B cell (primary cell): ENCODE data around the gene BSND. TPM values are rescaled to one million over a fixed set of nuclear protein-coding genes. Genes with fewer than 3 reads are reported as not detected.

Source experiments
- ATAC-seq: fragments of 200-7000 bp; cut with Tn5 transposase; one replicate; pipeline ENCODE4 v1.10.0; 2021; ENCODE audit warnings: low read depth, mild to moderate bottlenecking, moderate number of reproducible peaks, moderate library complexity
- CTCF ChIA-PET: fragments of 350-600 bp; sonication (Branson Sonifier 250); formaldehyde crosslinking; loops from one replicate; lab custom pipeline; 2021; ENCODE audit warnings: antibody characterized with exemption, inconsistent platforms; lab: Charles Lee
- POLR2A ChIA-PET: fragments of 350-600 bp; sonication (Branson Sonifier 250); formaldehyde crosslinking; loops from one replicate; lab custom pipeline; 2021; ENCODE audit warnings: antibody characterized with exemption; lab: Charles Lee
- DNase-seq: peaks from one replicate; pipeline ENCODE4 v3.0.0; 2013
- H2AFZ ChIP-seq: 2 replicates; pipeline ENCODE4 v1.6.1; 2012; ENCODE audit warnings: mild to moderate bottlenecking, low read depth, low read length; ENCODE audit not compliant: insufficient read depth, poor library complexity, severe bottlenecking
- H3K27ac ChIP-seq, 2 donors: 1 replicate in 1 of 2; 2 replicates in 1 of 2; pipeline ENCODE4 v1.5.1; 2012 to 2013; ENCODE audit warnings: low read length in 2 of 2, mild to moderate bottlenecking in 2 of 2, moderate library complexity in 1 of 2
- H3K27me3 ChIP-seq, 4 experiments: fragments of 200-600 bp in 1 of 4; sonication (generic) in 1 of 4; replicated peaks in 1 of 4; 1 replicate in 2 of 4; 2 replicates in 2 of 4; pipeline versions ENCODE4 v1.6.1 to v1.7.0; 2013 to 2016; ENCODE audit warnings: low read length in 3 of 4, mild to moderate bottlenecking in 2 of 4, mixed read lengths in 1 of 4, moderate library complexity in 1 of 4; ENCODE audit not compliant: insufficient read depth in 4 of 4, control insufficient read depth in 3 of 4; ENCODE audit errors: control extremely low read depth in 1 of 4
- H3K36me3 ChIP-seq, 2 experiments: replicated peaks in 1 of 2; 1 replicate in 1 of 2; 2 replicates in 1 of 2; pipeline versions ENCODE4 v1.6.1 to v1.7.1; 2013; ENCODE audit warnings: low read length in 1 of 2; ENCODE audit not compliant: insufficient read depth in 2 of 2, control insufficient read depth in 1 of 2; ENCODE audit errors: control extremely low read depth in 1 of 2, extremely low read depth in 1 of 2
- H3K4me1 ChIP-seq, 2 donors: fragments of 200-600 bp in 1 of 2; sonication (generic) in 1 of 2; 1 replicate in 1 of 2; 2 replicates in 1 of 2; pipeline versions ENCODE4 v1.5.1 to v1.6.1; 2013 to 2017; ENCODE audit warnings: low read length in 2 of 2; ENCODE audit not compliant: control insufficient read depth in 2 of 2, insufficient read depth in 2 of 2
- H3K4me2 ChIP-seq: replicated peaks from 2 replicates; pipeline ENCODE3; 2012; ENCODE audit warnings: mild to moderate bottlenecking, low read depth, low read length; ENCODE audit not compliant: poor library complexity, severe bottlenecking
- H3K4me3 ChIP-seq, 5 experiments: fragments of 200-600 bp in 1 of 5; sonication (generic) in 1 of 5; 1 replicate in 3 of 5; 2 replicates in 2 of 5; pipeline versions ENCODE4 v1.5.1 to v1.7.0; 2011 to 2016; ENCODE audit warnings: low read length in 4 of 5, mild to moderate bottlenecking in 4 of 5, low read depth in 2 of 5, control low read depth in 1 of 5, moderate library complexity in 1 of 5; ENCODE audit not compliant: insufficient read depth in 1 of 5; ENCODE audit errors: control extremely low read depth in 1 of 5, extremely low read depth in 1 of 5
- H3K79me2 ChIP-seq: fragments of 200-600 bp; sonication (generic); one replicate; pipeline ENCODE4 v1.6.0; 2016; ENCODE audit warnings: low read length; ENCODE audit not compliant: control insufficient read depth, insufficient read depth
- H3K9ac ChIP-seq: fragments of 200-600 bp; sonication (generic); 2 replicates; pipeline ENCODE4 v1.6.1; 2017; ENCODE audit warnings: mild to moderate bottlenecking, low read length, moderate library complexity
- H3K9me3 ChIP-seq, 3 donors: one replicate each; pipeline versions ENCODE4 v1.6.1 to v1.7.1; 2013; ENCODE audit warnings: low read length in 2 of 3; ENCODE audit not compliant: control insufficient read depth in 2 of 3, insufficient read depth in 1 of 3; ENCODE audit errors: control extremely low read depth in 1 of 3
- H4K20me1 ChIP-seq: 2 replicates; pipeline ENCODE4 v1.6.0; 2012; ENCODE audit warnings: mild to moderate bottlenecking, low read length; ENCODE audit not compliant: insufficient read depth, control insufficient read depth, poor library complexity, severe bottlenecking
- H3K27ac Mint-ChIP-seq: one replicate; pipeline ENCODE4 v1.8.0; 2021; ENCODE audit warnings: mixed read lengths
- H3K27me3 Mint-ChIP-seq: one replicate; pipeline ENCODE4 v1.8.0; 2021; ENCODE audit warnings: mixed read lengths
- H3K4me1 Mint-ChIP-seq: one replicate; pipeline ENCODE4 v1.8.0; 2021; ENCODE audit warnings: mixed read lengths
- H3K4me3 Mint-ChIP-seq: one replicate; pipeline ENCODE4 v1.8.0; 2021; ENCODE audit warnings: mixed read lengths
- H3K9me3 Mint-ChIP-seq: one replicate; pipeline ENCODE4 v1.8.0; 2022; ENCODE audit warnings: mixed read lengths; ENCODE audit not compliant: insufficient read depth
- EZH2 ChIP-seq: IDR thresholded peaks from 2 replicates; pipeline ENCODE4 v1.6.1; 2012; ENCODE audit warnings: borderline replicate concordance, low read depth, mild to moderate bottlenecking, moderate library complexity, low read length; ENCODE audit not compliant: insufficient read depth, poor library complexity, severe bottlenecking
- WGBS: methylation state at CpG from one replicate; pipeline ENCODE4 v1.1.5; 2013; ENCODE audit warnings: missing lambda C conversion rate; ENCODE audit not compliant: insufficient coverage; 5-methylcytosine and 5-hydroxymethylcytosine counted together
- intact Hi-C: fragments of 100-400 bp; cut with micrococcal nuclease; formaldehyde crosslinking; loops from one replicate; pipeline ENCODE4 v1.10.0; 2022
- polyA plus RNA-seq: library from polyadenylated mRNA; depleted of rRNA; stranded (reverse); fragments of >200 nt; gene quantifications from 2 replicates; pipeline ENCODE4 v1.2.3, GENCODE V29; 2012
- total RNA-seq, 2 donors: library from RNA; stranded (reverse); fragments of 120-200 nt in 1 of 2; gene quantifications; 1 replicate in 1 of 2; 2 replicates in 1 of 2; pipeline versions ENCODE4 v1.2.3 to v1.2.4, GENCODE V29; 2013 to 2022
- TF ChIP-seq, protein P1 (sequence below): fragments of 200-600 bp; IDR thresholded peaks from one replicate; pipeline ENCODE4 v1.8.0; 2022; ENCODE audit warnings: antibody characterized with exemption, mild to moderate bottlenecking

The BSND gene
- total and polyA plus RNA-seq, 2 donors (not counting 1 experiment from before 2014, with no cell fraction given), result not detected

DNA sequence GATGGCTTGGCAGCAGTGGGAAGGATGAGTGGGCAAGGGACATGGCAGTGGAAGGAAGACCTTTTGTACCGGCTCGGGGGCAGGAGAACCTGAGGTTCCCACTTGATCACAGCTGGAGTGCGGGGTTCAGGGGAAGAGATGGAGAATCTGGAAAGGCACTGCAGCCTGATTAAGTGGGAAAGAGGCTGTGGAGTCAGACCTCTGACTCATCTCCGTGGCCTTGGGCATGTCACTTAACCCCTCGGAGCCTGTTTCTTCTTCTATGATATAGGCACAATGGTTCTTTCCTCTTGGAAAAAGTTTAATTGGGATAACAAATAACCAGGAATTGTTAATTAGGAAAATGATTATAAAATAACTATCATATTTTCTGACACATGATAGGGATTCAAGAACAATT is 31.4 kb upstream of the BSND start:
- no peak for TF ChIP-seq EZH2
- TF ChIP-seq, protein P1, sequence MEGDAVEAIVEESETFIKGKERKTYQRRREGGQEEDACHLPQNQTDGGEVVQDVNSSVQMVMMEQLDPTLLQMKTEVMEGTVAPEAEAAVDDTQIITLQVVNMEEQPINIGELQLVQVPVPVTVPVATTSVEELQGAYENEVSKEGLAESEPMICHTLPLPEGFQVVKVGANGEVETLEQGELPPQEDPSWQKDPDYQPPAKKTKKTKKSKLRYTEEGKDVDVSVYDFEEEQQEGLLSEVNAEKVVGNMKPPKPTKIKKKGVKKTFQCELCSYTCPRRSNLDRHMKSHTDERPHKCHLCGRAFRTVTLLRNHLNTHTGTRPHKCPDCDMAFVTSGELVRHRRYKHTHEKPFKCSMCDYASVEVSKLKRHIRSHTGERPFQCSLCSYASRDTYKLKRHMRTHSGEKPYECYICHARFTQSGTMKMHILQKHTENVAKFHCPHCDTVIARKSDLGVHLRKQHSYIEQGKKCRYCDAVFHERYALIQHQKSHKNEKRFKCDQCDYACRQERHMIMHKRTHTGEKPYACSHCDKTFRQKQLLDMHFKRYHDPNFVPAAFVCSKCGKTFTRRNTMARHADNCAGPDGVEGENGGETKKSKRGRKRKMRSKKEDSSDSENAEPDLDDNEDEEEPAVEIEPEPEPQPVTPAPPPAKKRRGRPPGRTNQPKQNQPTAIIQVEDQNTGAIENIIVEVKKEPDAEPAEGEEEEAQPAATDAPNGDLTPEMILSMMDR, result no peak
- Histone ChIP-seq H3K9ac (no peak overlapping the region), H3K36me3 (no peaks in the 10 kb centered on the region), H3K4me3 (no peak overlapping the region), H3K79me2 (no peaks in the 10 kb centered on the region), H3K27ac (no peak overlapping the region), H3K4me1 (peaks cover 8 to 14% of the 10 kb centered on the region in 2 donors), H4K20me1 (no peaks in the 10 kb centered on the region), H2AFZ (no peak overlapping the region), H3K9me3 (peaks cover 0 to 3% (median 0%) of the 10 kb centered on the region in 3 donors), H3K4me2 (no peak overlapping the region), H3K27me3 (no peaks in the 10 kb centered on the region)
- WGBS, result 78% methylated on average over 4 of the region's 5 CpGs
- no peak for ATAC-seq
- Mint-ChIP-seq H3K4me1 (peaks cover 14% of the 10 kb centered on the region), H3K27me3 (peaks cover 18% of the 10 kb centered on the region), H3K4me3 (no peak overlapping the region), H3K27ac (no peak overlapping the region), H3K9me3 (no peaks in the 10 kb centered on the region)
- ChIA-PET CTCF (no interaction called here), POLR2A (no interaction called here)
- intact Hi-C loops, result no loop called here
- no peak for DNase-seq

DNA sequence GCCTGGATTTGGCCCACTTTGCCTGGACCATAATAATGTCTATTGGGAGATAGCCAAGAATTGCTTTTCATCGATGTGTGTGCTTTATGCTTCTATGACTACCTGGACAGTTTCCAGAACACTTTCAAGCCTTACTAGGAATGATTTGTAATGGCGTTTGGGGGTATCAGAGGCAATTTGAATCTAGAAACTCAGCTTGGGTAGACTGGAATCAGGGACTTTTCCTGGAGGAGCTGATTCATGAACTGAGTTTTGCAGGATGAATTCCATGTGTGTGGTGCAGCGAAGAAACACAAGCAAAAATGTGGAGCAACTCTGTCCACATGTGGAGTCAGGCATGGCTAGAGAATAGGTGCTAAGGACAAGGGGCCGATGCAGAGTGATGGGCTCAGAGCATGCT is 30.2 kb upstream of the BSND start:
- Histone ChIP-seq H3K79me2 (no peaks in the 10 kb centered on the region), H4K20me1 (no peaks in the 10 kb centered on the region), H2AFZ (no peak overlapping the region), H3K4me2 (no peak overlapping the region), H3K4me1 (peaks cover 8 to 14% of the 10 kb centered on the region in 2 donors), H3K36me3 (no peaks in the 10 kb centered on the region), H3K9ac (no peak overlapping the region), H3K27ac (no peak overlapping the region), H3K4me3 (no peak overlapping the region), H3K27me3 (peaks cover 0 to 4% (median 0%) of the 10 kb centered on the region in 4 experiments), H3K9me3 (peaks cover 0 to 4% (median 0%) of the 10 kb centered on the region in 3 donors)
- peaks cover 25% of the 10 kb centered on the region for H3K27me3 Mint-ChIP-seq
- H3K4me1 Mint-ChIP-seq, result peaks cover 14% of the 10 kb centered on the region
- intact Hi-C loops, result no loop called here
- ChIA-PET POLR2A (no interaction called here), CTCF (interaction anchor here (1.0 kb wide), 1 partner anchor 28 kb away, joined by 3 read pairs; no protein-coding TSS in a partner anchor)
- no peak for TF ChIP-seq EZH2
- TF ChIP-seq, protein P1, result no peak
- no peak for ATAC-seq
- DNase-seq, result no peak
- H3K4me3 Mint-ChIP-seq, result no peak overlapping the region
- H3K9me3 Mint-ChIP-seq, result no peaks in the 10 kb centered on the region
- no peak overlapping the region for H3K27ac Mint-ChIP-seq
- 56% methylated on average over 3 of the region's 4 CpGs for WGBS
